GM18951 (cell line): ENCODE data around the gene CEACAM4.

ENCODE experiments used
- POLR2A ChIP-seq: IDR thresholded peaks from 4 replicates; pipeline ENCODE4 v1.6.1; 2011; ENCODE audit warnings: mild to moderate bottlenecking; ENCODE audit not compliant: insufficient read length, insufficient read depth; ENCODE audit errors: extremely low read depth
- in situ Hi-C: fragments of 300-500 bp; cut with MboI; formaldehyde crosslinking; loops from one replicate; pipeline ENCODE4 v1.12.0; 2022; ENCODE audit warnings: low sequenced_read_pairs, mixed read lengths, inconsistent platforms; ENCODE audit not compliant: unreplicated experiment

Gene CEACAM4

GRCh38 chr19:41606215-41606837 lies 20.5 kb downstream of the CEACAM4 start:
- no peak for TF ChIP-seq POLR2A
- in situ Hi-C loops: no loop called here

- in situ Hi-C loops: no loop called here
- no peak for TF ChIP-seq POLR2A
Observed at GRCh38 chr19:41604831-41605230, 22.0 kb downstream of the CEACAM4 start.

GRCh38 chr19:41601771-41602170 lies 25.1 kb downstream of the CEACAM4 start:
- in situ Hi-C loops: no loop called here
- no peak for TF ChIP-seq POLR2A

GRCh38 chr19:41599175-41599966 lies 27.5 kb downstream of the CEACAM4 start:
- TF ChIP-seq POLR2A: no peak
- in situ Hi-C loops: no loop called here

- TF ChIP-seq POLR2A: no peak
- in situ Hi-C loops: no loop called here
Observed at GRCh38 chr19:41597600-41598041, 29.3 kb downstream of the CEACAM4 start.

- in situ Hi-C loops: no loop called here
- TF ChIP-seq POLR2A: no peak
Observed at GRCh38 chr19:41595890-41596280, 31.0 kb downstream of the CEACAM4 start.

GRCh38 chr19:41595258-41595889 lies 31.5 kb downstream of the CEACAM4 start:
- TF ChIP-seq POLR2A: no peak
- in situ Hi-C loops: no loop called here

GRCh38 chr19:41591951-41592562 lies 34.8 kb downstream of the CEACAM4 start:
- no peak for TF ChIP-seq POLR2A
- in situ Hi-C loops: no loop called here

GRCh38 chr19:41590936-41591335 lies 35.9 kb downstream of the CEACAM4 start:
- in situ Hi-C loops: no loop called here
- TF ChIP-seq POLR2A: no peak

GRCh38 chr19:41589371-41589770 lies 37.5 kb downstream of the CEACAM4 start:
- no peak for TF ChIP-seq POLR2A
- in situ Hi-C loops: no loop called here

GRCh38 chr19:41588497-41589209 lies 38.2 kb downstream of the CEACAM4 start:
- in situ Hi-C loops: no loop called here
- no peak for TF ChIP-seq POLR2A

- in situ Hi-C loops: no loop called here
- no peak for TF ChIP-seq POLR2A
Observed at GRCh38 chr19:41587838-41588210, 39.0 kb downstream of the CEACAM4 start.
